NAMALWA (cell line): ENCODE data around the gene CORT.

ENCODE experiments used
- DNase-seq: peaks from one replicate; pipeline ENCODE4 v3.0.0-alpha.2; 2015; ENCODE audit warnings: low spot score

The CORT gene

GRCh38 chr1:10474613-10475507, 25.0 kb downstream of the CORT start, which contains the start of gene PEX14:
PEX14 (plus strand) TSS chr1:10474950; CDS start chr1:10474967, 17 bp downstream.
- peak; percentile 96 for DNase-seq

GRCh38 chr1:10475510-10475909, 25.7 kb downstream of the CORT start:
- no peak for DNase-seq

- DNase-seq: no peak
Observed at GRCh38 chr1:10479296-10479695, 29.5 kb downstream of the CORT start.

GRCh38 chr1:10480614-10481013, 30.8 kb downstream of the CORT start:
- DNase-seq: no peak

- DNase-seq: no peak
Observed at GRCh38 chr1:10484521-10484920, 34.7 kb downstream of the CORT start.

GRCh38 chr1:10489291-10490055, 39.6 kb downstream of the CORT start:
- DNase-seq: no peak

GRCh38 chr1:10490286-10490970, 40.6 kb downstream of the CORT start:
- no peak for DNase-seq

- no peak for DNase-seq
Observed at GRCh38 chr1:10494418-10494753, 44.6 kb downstream of the CORT start.

- DNase-seq: peak; percentile 89
Observed at GRCh38 chr1:10494754-10495474, 45.1 kb downstream of the CORT start.

GRCh38 chr1:10495475-10495817, 45.6 kb downstream of the CORT start:
- DNase-seq: no peak

- DNase-seq: no peak
Observed at GRCh38 chr1:10495952-10496351, 46.1 kb downstream of the CORT start.

- no peak for DNase-seq
Observed at GRCh38 chr1:10497109-10497508, 47.3 kb downstream of the CORT start.

- DNase-seq: no peak
Observed at GRCh38 chr1:10498231-10498630, 48.4 kb downstream of the CORT start.
